Gastrocnemius medialis (tissue), 4 donors: ENCODE data around the gene PRKD1.

Experiments used
- POLR2A ChIP-seq, 2 donors: fragments of 450-650 bp; IDR thresholded peaks; one replicate each; pipeline ENCODE4 v1.6.1; 2017; ENCODE audit warnings: antibody characterized with exemption in 2 of 2, mild to moderate bottlenecking in 2 of 2, moderate library complexity in 2 of 2
- TF ChIP-seq, protein P1 (sequence below), 5 experiments: fragments of 450-650 bp in 3 of 5; fragments of 200-600 bp in 2 of 5; sonication (generic) in 2 of 5; IDR thresholded peaks in 4 of 5; conservative IDR thresholded peaks in 1 of 5; 1 replicate in 4 of 5; 2 replicates in 1 of 5; pipeline ENCODE4 v1.5.1; 2016 to 2019; ENCODE audit warnings: antibody characterized with exemption in 5 of 5, mild to moderate bottlenecking in 3 of 5, moderate library complexity in 3 of 5

DNA sequence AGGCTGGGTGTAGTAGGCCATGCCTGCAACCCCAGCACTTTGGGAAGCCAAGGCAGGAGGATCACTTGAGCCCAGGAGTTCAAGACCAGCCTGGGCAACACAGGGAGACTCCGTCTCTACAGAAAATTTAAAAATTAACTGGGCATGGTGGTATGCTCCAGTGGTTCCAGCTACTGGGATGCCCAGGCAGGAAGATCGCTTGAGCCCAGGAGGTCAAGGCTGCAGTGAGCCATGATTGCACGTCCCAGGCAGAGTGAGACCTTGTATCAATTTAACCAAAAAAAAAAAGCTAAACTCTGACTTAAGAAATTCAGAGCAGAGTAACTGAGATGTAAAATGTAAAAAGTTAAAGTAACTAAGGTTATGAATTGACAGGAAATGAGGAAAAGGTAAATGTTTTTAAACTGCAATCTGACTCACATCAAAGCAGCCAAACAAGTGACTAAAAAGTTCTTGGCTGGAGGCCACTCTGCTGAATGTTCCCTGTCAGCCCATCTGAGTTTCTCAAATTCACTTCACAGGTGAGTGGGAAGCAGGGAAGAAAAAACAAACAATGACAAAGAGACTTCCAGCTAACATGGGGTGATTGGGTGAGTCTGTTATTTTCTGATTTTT lies 21.3 kb downstream of the PRKD1 start:
- TF ChIP-seq, protein P1, sequence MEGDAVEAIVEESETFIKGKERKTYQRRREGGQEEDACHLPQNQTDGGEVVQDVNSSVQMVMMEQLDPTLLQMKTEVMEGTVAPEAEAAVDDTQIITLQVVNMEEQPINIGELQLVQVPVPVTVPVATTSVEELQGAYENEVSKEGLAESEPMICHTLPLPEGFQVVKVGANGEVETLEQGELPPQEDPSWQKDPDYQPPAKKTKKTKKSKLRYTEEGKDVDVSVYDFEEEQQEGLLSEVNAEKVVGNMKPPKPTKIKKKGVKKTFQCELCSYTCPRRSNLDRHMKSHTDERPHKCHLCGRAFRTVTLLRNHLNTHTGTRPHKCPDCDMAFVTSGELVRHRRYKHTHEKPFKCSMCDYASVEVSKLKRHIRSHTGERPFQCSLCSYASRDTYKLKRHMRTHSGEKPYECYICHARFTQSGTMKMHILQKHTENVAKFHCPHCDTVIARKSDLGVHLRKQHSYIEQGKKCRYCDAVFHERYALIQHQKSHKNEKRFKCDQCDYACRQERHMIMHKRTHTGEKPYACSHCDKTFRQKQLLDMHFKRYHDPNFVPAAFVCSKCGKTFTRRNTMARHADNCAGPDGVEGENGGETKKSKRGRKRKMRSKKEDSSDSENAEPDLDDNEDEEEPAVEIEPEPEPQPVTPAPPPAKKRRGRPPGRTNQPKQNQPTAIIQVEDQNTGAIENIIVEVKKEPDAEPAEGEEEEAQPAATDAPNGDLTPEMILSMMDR (IDR thresholded peaks at IDR 0.05 in 4 of 5, conservative IDR thresholded peaks at IDR 0.05 in 1 of 5): no peak
- TF ChIP-seq POLR2A (IDR thresholded peaks at IDR 0.05): no peak
